Measurements from ENCODE around the gene CDX1.

CDX1 gene

DNA sequence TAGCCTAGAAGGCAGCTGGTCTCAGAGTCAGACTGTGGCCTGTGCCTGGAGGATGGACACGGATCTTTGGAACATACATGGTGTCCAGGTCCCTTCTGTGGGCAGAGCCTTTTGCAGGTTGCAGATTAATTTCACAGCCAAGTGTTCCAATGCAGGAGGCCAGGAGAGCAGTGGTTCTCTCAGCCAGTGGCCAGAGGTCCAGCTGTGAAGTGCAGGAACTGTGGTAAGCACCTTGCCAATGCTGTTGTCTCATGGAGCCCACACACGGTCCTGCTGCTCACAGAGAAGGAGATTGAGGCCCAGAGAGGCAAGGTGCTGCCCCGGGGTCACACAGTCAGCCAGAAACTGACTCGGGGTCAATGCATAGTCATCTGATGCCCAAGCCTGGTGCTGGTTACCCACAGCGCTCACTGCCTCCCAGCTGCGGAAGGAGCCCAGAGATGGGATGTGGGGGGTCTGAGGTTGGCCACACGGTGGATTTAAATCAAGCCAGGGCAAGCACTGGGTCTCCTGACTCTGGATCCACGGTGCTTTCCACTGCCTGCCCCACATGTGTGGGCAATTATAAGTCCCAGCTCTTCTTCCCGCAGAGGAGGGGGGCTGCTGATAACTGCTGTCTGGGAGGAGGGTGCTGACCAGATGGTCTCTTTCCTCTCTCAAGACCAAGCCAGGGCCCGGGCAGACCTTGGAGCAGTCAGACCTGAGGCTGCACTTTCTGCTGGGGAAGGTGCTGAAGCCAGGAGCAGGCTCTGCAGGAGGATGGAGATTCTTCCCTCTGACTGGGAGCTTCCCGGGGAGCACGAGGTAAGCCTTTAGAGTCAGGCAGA, 13.7 kb upstream of the CDX1 start:
- H3K4me3 ChIP-seq (ENCODE audit: low read length), result no peak overlapping the region
- H3K27ac ChIP-seq (ENCODE audit: low read depth, low read length), result no peak overlapping the region
- H3K23ac ChIP-seq (ENCODE audit: low read length), result no peak overlapping the region

GRCh38 chr5:150153483-150153882, 13.1 kb upstream of the CDX1 start:
- Histone ChIP-seq H3K4me3 (ENCODE audit: low read length) (no peak overlapping the region), H4K8ac (ENCODE audit: low read depth, low read length) (no peak overlapping the region), H3K23ac (ENCODE audit: low read length) (no peak overlapping the region), H3K79me1 (ENCODE audit: low read length) (no peaks in the 10 kb centered on the region), H3K18ac (ENCODE audit: low read length) (peak overlapping the region; percentile 2), H2BK5ac (ENCODE audit: low read length) (no peak overlapping the region), H2AK5ac (ENCODE audit: low read length) (no peak overlapping the region), H3K4ac (ENCODE audit: low read depth, low read length) (peak overlapping the region; percentile 38), H2BK120ac (ENCODE audit: low read depth, low read length) (no peak overlapping the region), H3K9ac (ENCODE audit: low read length) (peak overlapping the region; percentile 9), H3K27ac (ENCODE audit: low read depth, low read length) (peak overlapping the region; percentile 3), H3K27me3 (ENCODE audit: insufficient read depth, low read length, poor library complexity) (no peaks in the 10 kb centered on the region), H2BK15ac (replicated peaks; ENCODE audit: low read depth) (no peak overlapping the region), H3K36me3 (ENCODE audit: control insufficient read depth, insufficient read depth, low read length) (no peaks in the 10 kb centered on the region), H3K4me2 (ENCODE audit: low read length) (no peak overlapping the region), H4K5ac (ENCODE audit: low read length) (no peak overlapping the region), H3K4me1 (ENCODE audit: control insufficient read depth, low read depth, low read length) (peaks cover 9% of the 10 kb centered on the region), H3K79me2 (ENCODE audit: control insufficient read depth, insufficient read depth, low read length) (no peaks in the 10 kb centered on the region), H3K56ac (ENCODE audit: low read length) (peak overlapping the region; percentile 0)
- DNase-seq, result no peak
- no CpG with 5 or more reads among the region's 2 CpGs for WGBS (ENCODE audit: extremely low coverage, insufficient coverage, low lambda C conversion rate)

More for the DNA sequence above, 13.7 kb upstream of the CDX1 start:
- Histone ChIP-seq H3K27me3 (ENCODE audit: insufficient read depth, low read length, poor library complexity) (no peaks in the 10 kb centered on the region), H3K79me2 (ENCODE audit: control insufficient read depth, insufficient read depth, low read length) (no peaks in the 10 kb centered on the region), H3K4me2 (ENCODE audit: low read length) (no peak overlapping the region), H3K79me1 (ENCODE audit: low read length) (no peaks in the 10 kb centered on the region), H2AK5ac (ENCODE audit: low read length) (peak overlapping the region; percentile 29), H2BK120ac (ENCODE audit: low read depth, low read length) (no peak overlapping the region), H3K4me1 (ENCODE audit: control insufficient read depth, low read depth, low read length) (peaks cover 9% of the 10 kb centered on the region), H3K18ac (ENCODE audit: low read length) (peak overlapping the region; percentile 2), H2BK5ac (ENCODE audit: low read length) (no peak overlapping the region), H3K36me3 (ENCODE audit: control insufficient read depth, insufficient read depth, low read length) (no peaks in the 10 kb centered on the region), H4K5ac (ENCODE audit: low read length) (no peak overlapping the region), H2BK15ac (replicated peaks; ENCODE audit: low read depth) (no peak overlapping the region), H4K8ac (ENCODE audit: low read depth, low read length) (no peak overlapping the region), H3K56ac (ENCODE audit: low read length) (peak overlapping the region; percentile 0), H3K9ac (ENCODE audit: low read length) (peak overlapping the region; percentile 9), H3K4ac (ENCODE audit: low read depth, low read length) (no peak overlapping the region)
- no peak for DNase-seq
- no CpG with 5 or more reads among the region's 12 CpGs for WGBS (ENCODE audit: extremely low coverage, insufficient coverage, low lambda C conversion rate)

GRCh38 chr5:150153957-150154617, 12.5 kb upstream of the CDX1 start:
- Histone ChIP-seq H2BK15ac (replicated peaks; ENCODE audit: low read depth) (no peak overlapping the region), H4K5ac (ENCODE audit: low read length) (no peak overlapping the region), H3K4me2 (ENCODE audit: low read length) (no peak overlapping the region), H3K18ac (ENCODE audit: low read length) (peak overlapping the region; percentile 95), H3K4me1 (ENCODE audit: control insufficient read depth, low read depth, low read length) (peaks cover 9% of the 10 kb centered on the region), H3K27ac (ENCODE audit: low read depth, low read length) (no peak overlapping the region), H3K23ac (ENCODE audit: low read length) (no peak overlapping the region), H3K4me3 (ENCODE audit: low read length) (no peak overlapping the region), H3K9ac (ENCODE audit: low read length) (peak overlapping the region; percentile 14), H4K8ac (ENCODE audit: low read depth, low read length) (no peak overlapping the region), H3K27me3 (ENCODE audit: insufficient read depth, low read length, poor library complexity) (no peaks in the 10 kb centered on the region), H3K79me2 (ENCODE audit: control insufficient read depth, insufficient read depth, low read length) (no peaks in the 10 kb centered on the region), H2BK120ac (ENCODE audit: low read depth, low read length) (peak overlapping the region; percentile 48), H3K4ac (ENCODE audit: low read depth, low read length) (peak overlapping the region; percentile 38), H3K79me1 (ENCODE audit: low read length) (no peaks in the 10 kb centered on the region), H2AK5ac (ENCODE audit: low read length) (peak overlapping the region; percentile 57), H2BK5ac (ENCODE audit: low read length) (peak overlapping the region; percentile 22), H3K56ac (ENCODE audit: low read length) (peak overlapping the region; percentile 73), H3K36me3 (ENCODE audit: control insufficient read depth, insufficient read depth, low read length) (no peaks in the 10 kb centered on the region)
- no CpG with 5 or more reads among the region's 9 CpGs for WGBS (ENCODE audit: extremely low coverage, insufficient coverage, low lambda C conversion rate)
- DNase-seq, result peak; percentile 78

DNA sequence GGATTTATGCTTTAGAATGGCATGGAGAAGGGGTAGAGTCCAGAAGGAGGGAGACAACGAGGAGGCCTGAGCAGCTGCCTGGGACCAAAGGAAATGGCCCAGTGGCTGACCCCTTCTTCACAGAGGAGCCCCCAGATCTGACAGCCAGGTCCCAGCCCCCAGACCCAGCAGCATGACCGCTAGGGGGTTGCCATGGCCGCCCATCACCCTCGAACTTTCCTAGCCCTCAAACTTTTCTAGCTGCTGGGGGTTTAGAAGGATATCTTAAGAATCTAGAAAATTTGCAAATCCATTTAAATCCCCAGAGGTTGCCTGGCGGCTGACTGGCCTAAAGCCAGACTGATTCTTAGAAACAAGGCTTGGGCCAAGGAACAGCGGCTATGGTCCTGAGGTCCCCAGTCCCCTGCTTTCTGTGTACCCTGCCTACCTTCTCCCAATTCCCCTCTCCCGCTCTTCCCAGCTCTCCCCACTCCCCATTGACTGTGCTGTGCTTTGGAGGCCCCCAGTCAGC, 11.9 kb upstream of the CDX1 start:
- no peak overlapping the region for H4K8ac ChIP-seq (ENCODE audit: low read depth, low read length)
- peak overlapping the region; percentile 28 for H3K4me2 ChIP-seq (ENCODE audit: low read length)
- no peaks in the 10 kb centered on the region for H3K79me1 ChIP-seq (ENCODE audit: low read length)
- no peak overlapping the region for H4K5ac ChIP-seq (ENCODE audit: low read length)
- no peaks in the 10 kb centered on the region for H3K36me3 ChIP-seq (ENCODE audit: control insufficient read depth, insufficient read depth, low read length)
- peak overlapping the region; percentile 76 for H3K27ac ChIP-seq (ENCODE audit: low read depth, low read length)
- H3K18ac ChIP-seq (ENCODE audit: low read length), result peak overlapping the region; percentile 95
- H2BK5ac ChIP-seq (ENCODE audit: low read length), result peak overlapping the region; percentile 87
- peaks cover 9% of the 10 kb centered on the region for H3K4me1 ChIP-seq (ENCODE audit: control insufficient read depth, low read depth, low read length)
- H2BK120ac ChIP-seq (ENCODE audit: low read depth, low read length), result peak overlapping the region; percentile 48
- H3K27me3 ChIP-seq (ENCODE audit: insufficient read depth, low read length, poor library complexity), result no peaks in the 10 kb centered on the region
- peak overlapping the region; percentile 84 for H3K56ac ChIP-seq (ENCODE audit: low read length)
- H3K4me3 ChIP-seq (ENCODE audit: low read length), result no peak overlapping the region
- no CpG with 5 or more reads among the region's 7 CpGs for WGBS (ENCODE audit: extremely low coverage, insufficient coverage, low lambda C conversion rate)
- H3K23ac ChIP-seq (ENCODE audit: low read length), result no peak overlapping the region
- no peaks in the 10 kb centered on the region for H3K79me2 ChIP-seq (ENCODE audit: control insufficient read depth, insufficient read depth, low read length)
- H3K4ac ChIP-seq (ENCODE audit: low read depth, low read length), result peak overlapping the region; percentile 62
- peak overlapping the region; percentile 57 for H2AK5ac ChIP-seq (ENCODE audit: low read length)
- peak; percentile 79 for DNase-seq
- H2BK15ac ChIP-seq (replicated peaks; ENCODE audit: low read depth), result no peak overlapping the region
- peak overlapping the region; percentile 59 for H3K9ac ChIP-seq (ENCODE audit: low read length)

DNA sequence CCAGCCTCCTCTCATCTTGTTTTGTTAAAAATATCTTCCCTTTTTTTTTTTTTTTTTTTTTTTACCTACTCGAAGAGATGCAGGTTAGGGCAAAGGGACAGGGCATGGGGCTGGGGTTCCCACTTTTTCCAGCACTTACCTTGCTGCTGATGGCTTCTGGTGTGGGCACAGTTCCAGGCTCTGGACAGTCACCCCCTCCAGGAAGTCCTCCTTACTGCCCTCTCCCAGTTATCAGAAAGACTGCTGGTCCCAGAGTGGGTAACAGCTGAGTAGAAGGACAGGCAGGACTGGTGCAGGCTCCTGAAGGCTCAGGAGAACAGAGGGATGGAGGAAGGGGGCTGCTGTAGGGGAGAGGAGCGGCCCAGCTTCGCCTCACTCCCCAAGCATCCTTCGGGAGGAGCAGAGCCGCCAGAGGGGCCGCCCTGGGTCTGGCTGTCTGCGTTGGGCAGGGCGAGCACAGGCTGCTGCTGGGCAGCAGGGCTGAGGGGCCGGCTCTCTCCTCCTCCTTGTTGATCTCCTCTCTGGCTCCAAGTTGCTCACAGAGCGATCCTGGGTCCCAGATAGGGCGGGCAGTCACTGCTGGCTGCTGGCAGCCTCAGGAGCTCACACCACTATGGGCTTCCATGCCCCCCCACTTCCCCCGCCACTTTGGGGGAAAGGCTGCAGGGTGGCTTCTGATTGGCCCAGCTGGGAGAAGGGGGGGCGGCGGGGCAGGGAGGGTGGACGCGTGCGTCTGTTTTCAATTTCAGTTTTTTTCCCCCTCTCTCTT, 11.1 kb upstream of the CDX1 start, which contains the start of gene PDGFRB:
TSS of gene PDGFRB (minus strand) at position 588 of the 769 bp plus-strand sequence. CDS start 18,798 bp downstream, outside the sequence.
- H3K18ac ChIP-seq (ENCODE audit: low read length), result peak within 1 kb of the TSS; percentile 95
- peak within 1 kb of the TSS; percentile 87 for H2BK5ac ChIP-seq (ENCODE audit: low read length)
- peaks cover 14% of the 10 kb centered on the region for H3K4me1 ChIP-seq (ENCODE audit: control insufficient read depth, low read depth, low read length)
- H3K79me2 ChIP-seq (ENCODE audit: control insufficient read depth, insufficient read depth, low read length), result no peaks in the 10 kb centered on the region
- H2BK120ac ChIP-seq (ENCODE audit: low read depth, low read length), result no peak within 1 kb of the TSS
- no peak within 1 kb of the TSS for H2BK15ac ChIP-seq (replicated peaks; ENCODE audit: low read depth)
- peak within 1 kb of the TSS; percentile 28 for H3K4me2 ChIP-seq (ENCODE audit: low read length)
- peak within 1 kb of the TSS; percentile 84 for H3K56ac ChIP-seq (ENCODE audit: low read length)
- H4K8ac ChIP-seq (ENCODE audit: low read depth, low read length), result no peak within 1 kb of the TSS
- H3K27ac ChIP-seq (ENCODE audit: low read depth, low read length), result peak within 1 kb of the TSS; percentile 76
- no peak within 1 kb of the TSS for H3K4me3 ChIP-seq (ENCODE audit: low read length)
- H3K79me1 ChIP-seq (ENCODE audit: low read length), result no peaks in the 10 kb centered on the region
- H2AK5ac ChIP-seq (ENCODE audit: low read length), result peak within 1 kb of the TSS; percentile 11
- no peaks in the 10 kb centered on the region for H3K36me3 ChIP-seq (ENCODE audit: control insufficient read depth, insufficient read depth, low read length)
- WGBS (ENCODE audit: extremely low coverage, insufficient coverage, low lambda C conversion rate), result no CpG with 5 or more reads among the region's 17 CpGs
- DNase-seq, result peak; percentile 84
- peak within 1 kb of the TSS; percentile 62 for H3K4ac ChIP-seq (ENCODE audit: low read depth, low read length)
- H3K27me3 ChIP-seq (ENCODE audit: insufficient read depth, low read length, poor library complexity), result no peaks in the 10 kb centered on the region
- no peak within 1 kb of the TSS for H4K5ac ChIP-seq (ENCODE audit: low read length)
- H3K23ac ChIP-seq (ENCODE audit: low read length), result peak within 1 kb of the TSS; percentile 31
- peak within 1 kb of the TSS; percentile 59 for H3K9ac ChIP-seq (ENCODE audit: low read length)
